ENCODE results near the gene NR6A1.
A peak's percentile ranks its signal among the peaks of the same experiment; 100 is the strongest.
"Not testable (repeated sequence)": the region's sequence is repeated elsewhere in the genome, so short reads cannot be mapped to it uniquely, and the experiment has no call there.

Gene NR6A1

DNA sequence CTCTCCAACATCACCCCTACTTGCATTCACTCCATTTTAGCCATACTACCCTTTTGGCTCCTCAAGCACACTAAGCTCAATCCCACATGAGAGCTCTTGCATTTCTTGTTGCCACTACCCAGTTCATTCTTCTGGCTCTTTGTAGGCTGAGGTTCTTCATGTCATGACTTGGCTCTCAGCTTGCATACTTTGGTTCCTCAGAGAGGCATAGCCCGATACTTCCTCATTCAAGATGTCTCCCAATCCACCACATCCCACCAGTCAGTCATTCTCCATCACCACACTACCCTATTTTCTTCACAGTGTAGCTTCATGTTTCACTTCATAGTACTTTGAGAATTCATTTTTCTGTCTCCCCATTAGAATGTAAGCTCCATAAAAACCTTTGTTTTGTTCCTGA, 116.7 kb downstream of the NR6A1 start:
- DNase-seq (ENCODE audit: low read depth), result no peak

GRCh38 chr9:124652615-124653393, 118.3 kb downstream of the NR6A1 start:
- DNase-seq (ENCODE audit: low read depth), result no peak

- no peak for DNase-seq (ENCODE audit: low read depth)
These were observed 118.9 kb downstream of the NR6A1 start for GRCh38 chr9:124652203-124652602.

GRCh38 chr9:124645274-124645673, 125.8 kb downstream of the NR6A1 start:
- no peak for DNase-seq (ENCODE audit: low read depth)

- DNase-seq (ENCODE audit: low read depth), result no peak
These were observed 131.5 kb downstream of the NR6A1 start for GRCh38 chr9:124639637-124640036.

DNA sequence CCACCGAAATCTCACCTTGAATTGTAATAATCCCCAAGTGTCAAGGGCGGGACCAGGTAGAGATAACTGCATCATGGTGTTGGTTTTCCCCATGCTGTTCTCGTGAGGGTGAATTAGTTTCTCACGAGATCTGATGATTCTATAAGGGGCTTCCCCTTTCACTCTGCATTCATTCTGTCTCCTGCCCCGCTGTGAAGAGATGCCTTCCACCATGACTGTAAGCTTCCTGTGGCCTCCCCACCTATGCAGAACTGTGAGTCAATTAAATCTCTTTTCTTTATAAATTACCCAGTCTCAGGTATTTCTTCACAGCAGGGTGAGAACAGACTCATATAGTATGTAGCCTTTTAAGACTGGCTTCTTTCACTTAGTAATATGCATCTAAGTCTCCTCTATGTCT, 135.8 kb downstream of the NR6A1 start:
- DNase-seq (ENCODE audit: low read depth), result no peak

DNA sequence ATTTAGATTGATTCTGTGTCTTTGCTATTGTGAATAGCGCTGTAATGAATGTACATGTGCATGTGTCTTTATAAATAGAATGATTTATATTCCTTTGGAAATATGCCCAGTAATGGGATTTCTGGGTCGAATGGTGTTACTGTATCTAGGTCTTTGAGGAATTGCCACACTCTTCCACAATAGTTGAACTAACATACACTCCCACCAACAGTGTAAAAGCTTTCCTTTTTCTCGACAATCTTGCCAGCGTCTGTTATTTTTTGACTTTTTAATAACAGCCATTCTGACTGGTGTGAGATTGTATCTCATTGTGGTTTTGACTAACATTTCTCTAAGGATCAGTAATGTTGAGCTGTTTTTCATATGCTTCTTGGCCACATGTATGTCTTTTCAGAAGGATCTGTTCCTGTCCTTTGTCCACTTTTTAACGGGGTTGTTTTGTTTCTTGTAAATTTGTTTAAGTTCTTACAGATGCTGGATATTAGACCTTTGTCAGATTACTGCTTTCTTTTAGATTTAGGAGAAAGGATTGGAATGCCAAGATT, 139.0 kb downstream of the NR6A1 start:
- DNase-seq (ENCODE audit: low read depth), result no peak

GRCh38 chr9:124631326-124631725, 139.8 kb downstream of the NR6A1 start:
- DNase-seq (ENCODE audit: low read depth), result no peak

GRCh38 chr9:124629600-124629999, 141.5 kb downstream of the NR6A1 start:
- DNase-seq (ENCODE audit: low read depth), result no peak

GRCh38 chr9:124628741-124629140, 142.4 kb downstream of the NR6A1 start:
- no peak for DNase-seq (ENCODE audit: low read depth)

- DNase-seq (ENCODE audit: low read depth), result no peak
These were observed 144.8 kb downstream of the NR6A1 start for GRCh38 chr9:124626276-124626675.

DNA sequence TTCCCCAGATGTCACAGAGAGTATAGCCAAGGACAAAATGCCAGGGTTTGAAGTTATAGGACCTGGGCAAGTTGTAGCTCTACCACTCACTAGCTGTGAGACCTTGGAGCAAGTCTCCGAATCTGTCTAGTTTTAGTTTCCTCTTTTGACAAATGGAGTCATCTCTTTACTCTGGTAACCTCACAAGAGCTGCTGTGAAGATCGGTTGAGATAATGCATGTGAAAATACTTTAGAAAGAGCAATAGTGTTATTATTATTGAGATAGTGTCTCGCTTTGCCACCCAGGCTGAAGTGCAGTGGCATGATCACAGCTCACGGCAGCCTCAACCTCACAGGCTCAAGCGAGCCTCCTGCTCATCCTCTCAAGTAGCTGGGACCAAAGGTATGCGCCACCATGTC, 146.0 kb downstream of the NR6A1 start:
- no peak for DNase-seq (ENCODE audit: low read depth)

DNA sequence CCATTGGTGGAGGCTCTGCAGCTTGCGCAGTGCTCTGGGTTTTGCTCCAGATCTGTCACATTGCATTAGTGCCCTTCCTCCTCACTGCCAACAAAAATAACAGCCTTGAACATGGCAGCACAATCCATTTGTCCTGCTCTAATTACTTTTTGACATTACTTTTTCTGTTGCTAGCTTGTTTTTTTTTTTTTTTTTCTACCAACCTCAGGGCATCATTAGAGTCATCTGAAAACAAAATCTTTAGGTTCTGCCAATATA, 146.4 kb downstream of the NR6A1 start:
- DNase-seq (ENCODE audit: low read depth), result no peak

DNA sequence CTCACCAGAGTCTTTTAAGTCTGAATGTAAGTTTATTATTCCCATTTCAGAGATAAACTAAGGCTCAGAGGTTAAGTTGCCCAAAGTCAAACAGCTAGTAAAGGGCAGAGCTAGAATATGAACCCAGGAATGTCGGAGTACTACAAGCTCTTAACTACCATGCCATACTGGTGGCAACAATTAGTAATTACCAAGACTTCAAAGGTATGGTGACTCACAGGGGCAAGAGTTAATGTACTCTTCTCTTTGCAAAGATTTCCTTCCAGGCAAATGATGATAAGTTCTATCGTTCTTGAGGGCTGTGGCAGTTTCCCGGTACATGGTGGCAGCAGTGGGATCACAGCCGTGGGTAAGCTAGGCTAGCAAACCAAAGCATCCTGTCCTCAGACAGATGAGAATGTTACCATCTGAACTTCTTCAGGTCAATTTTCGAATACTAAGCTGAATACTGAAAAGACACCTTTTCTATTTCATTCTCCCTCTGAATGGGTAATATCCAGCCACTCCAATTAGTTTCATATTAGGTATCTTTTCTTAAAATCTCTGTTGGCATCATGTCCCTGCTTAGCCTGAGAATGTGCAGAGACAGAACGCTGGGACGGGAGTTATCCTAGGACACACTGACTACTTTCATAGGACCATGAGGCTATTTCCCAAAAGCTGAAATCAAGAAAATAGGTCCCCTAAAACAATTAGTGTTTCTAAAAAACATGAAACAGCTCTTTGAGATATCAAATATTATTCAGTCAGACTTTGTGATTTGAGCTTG, 147.0 kb downstream of the NR6A1 start:
- DNase-seq (ENCODE audit: low read depth), result no peak

DNA sequence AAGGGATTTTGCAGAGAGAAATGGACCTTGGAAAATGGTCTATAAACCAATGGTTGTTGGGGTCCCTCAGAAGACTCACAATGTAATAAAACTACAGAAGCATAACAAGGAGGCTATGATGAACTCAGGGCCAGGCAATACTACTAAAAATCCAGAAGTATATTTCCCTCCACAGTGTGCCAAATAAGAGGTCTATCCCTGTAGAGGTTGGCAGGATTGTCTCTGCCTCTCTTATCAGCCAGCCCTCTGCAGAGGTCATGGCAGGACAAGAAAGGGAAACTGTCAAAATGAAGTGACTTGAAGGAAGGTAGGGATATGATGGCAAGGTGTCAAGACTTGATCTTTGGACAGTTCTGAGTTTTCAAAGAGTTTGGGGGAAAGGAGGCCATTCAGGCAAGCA, 148.2 kb downstream of the NR6A1 start:
- DNase-seq (ENCODE audit: low read depth), result no peak

- no peak for DNase-seq (ENCODE audit: low read depth)
These were observed 149.5 kb downstream of the NR6A1 start for GRCh38 chr9:124621371-124622328.

GRCh38 chr9:124618476-124618875, 152.6 kb downstream of the NR6A1 start:
- DNase-seq (ENCODE audit: low read depth), result no peak

DNA sequence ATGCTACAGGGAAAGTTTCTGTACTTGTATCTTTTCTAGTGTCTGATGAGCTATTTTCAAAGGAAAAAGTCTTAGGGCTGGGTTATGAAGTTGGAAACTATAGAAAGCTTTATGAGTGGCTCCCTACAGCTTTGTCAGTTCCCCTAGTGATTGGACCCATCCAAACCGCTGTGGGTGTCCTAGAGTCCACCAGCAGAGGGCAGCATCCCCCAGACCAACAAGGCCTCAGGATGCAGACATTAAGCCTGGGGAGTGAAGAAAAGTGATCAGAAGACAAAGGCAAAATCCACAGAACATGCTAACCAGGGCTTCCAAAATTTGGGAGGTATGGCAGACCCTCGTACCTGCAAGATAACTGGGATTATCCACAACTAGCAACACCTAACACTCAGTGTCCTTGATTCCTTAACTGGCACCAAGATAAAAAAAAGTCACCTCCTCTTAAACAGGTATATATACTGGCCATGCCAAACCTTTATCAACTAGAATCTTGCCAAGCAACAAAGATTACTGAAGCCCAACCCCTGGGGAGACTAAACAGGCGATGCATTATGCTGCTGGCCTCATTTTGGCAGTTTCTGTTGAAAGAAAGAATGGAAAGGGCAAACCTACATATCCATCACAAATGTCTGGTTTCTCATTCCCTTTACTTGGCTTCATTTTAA, 153.5 kb downstream of the NR6A1 start:
- DNase-seq (ENCODE audit: low read depth), result peak; percentile 40

DNA sequence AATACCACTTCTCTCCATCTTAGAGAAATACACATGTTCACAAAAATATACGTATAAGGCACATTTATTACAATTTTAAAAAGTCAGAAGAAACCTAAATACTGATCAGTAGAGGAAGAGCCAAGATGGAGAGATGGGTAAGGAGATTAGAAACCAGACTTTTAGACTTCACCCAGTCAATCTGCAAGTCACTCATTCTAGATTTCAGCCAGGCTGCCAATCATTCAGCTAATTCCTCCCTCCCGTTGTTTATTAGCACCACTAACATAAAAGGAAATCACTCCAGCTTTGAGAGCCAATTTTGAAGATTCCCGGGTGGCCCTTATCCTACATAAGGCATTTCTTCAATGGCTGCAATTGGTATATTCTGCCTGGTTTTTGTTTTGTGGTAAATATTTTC, 154.2 kb downstream of the NR6A1 start:
- no peak for DNase-seq (ENCODE audit: low read depth)

- not testable (repeated sequence) for DNase-seq (ENCODE audit: low read depth)
These were observed 155.3 kb downstream of the NR6A1 start for GRCh38 chr9:124615840-124616239.

- no peak for DNase-seq (ENCODE audit: low read depth)
These were observed 155.9 kb downstream of the NR6A1 start for GRCh38 chr9:124615100-124615742.

Data from activated T-helper 9 cell treated with anti-CD3 and anti-CD28 coated beads, Interleukin-2, amount 50 U/mL, for 16 hours (primary cell).